HG03565 (cell line): ENCODE measurements around the gene ABCB11.
A peak's percentile ranks its signal among the peaks of the same experiment; 100 is the strongest.
"Not testable (repeated sequence)": the region's sequence is repeated elsewhere in the genome, so short reads cannot be mapped to it uniquely, and the experiment has no call there.

Experiments used
- ATAC-seq: cut with Tn5 transposase; IDR thresholded peaks from one replicate; pipeline ENCODE4 v1.9.1; 2021; ENCODE audit warnings: mild to moderate bottlenecking, moderate library complexity; ENCODE audit not compliant: unreplicated experiment

ABCB11 gene

GRCh38 chr2:169046440-169047151 is 15.5 kb upstream of the ABCB11 start:
- ATAC-seq: no peak

- no peak for ATAC-seq
These were observed 11.7 kb upstream of the ABCB11 start for GRCh38 chr2:169042856-169043255.

GRCh38 chr2:169041594-169041993 is 10.5 kb upstream of the ABCB11 start:
- no peak for ATAC-seq

GRCh38 chr2:169039702-169040101 is 8.6 kb upstream of the ABCB11 start:
- no peak for ATAC-seq

- peak; percentile 63 for ATAC-seq
These were observed 7.2 kb upstream of the ABCB11 start for GRCh38 chr2:169038338-169038757.

GRCh38 chr2:169036736-169037440 is 5.8 kb upstream of the ABCB11 start:
- peak; percentile 44 for ATAC-seq

- no peak for ATAC-seq
These were observed 4.8 kb upstream of the ABCB11 start for GRCh38 chr2:169035887-169036286.

- no peak for ATAC-seq
These were observed 3.9 kb upstream of the ABCB11 start for GRCh38 chr2:169034984-169035544.

- ATAC-seq: no peak
These were observed 3.1 kb upstream of the ABCB11 start for GRCh38 chr2:169034256-169034655.

GRCh38 chr2:169029341-169029740 is 1.8 kb downstream of the ABCB11 start:
- ATAC-seq: no peak

- no peak for ATAC-seq
These were observed 3.9 kb downstream of the ABCB11 start for GRCh38 chr2:169027234-169027633.

- no peak for ATAC-seq
These were observed 5.1 kb downstream of the ABCB11 start for GRCh38 chr2:169026056-169026455.

GRCh38 chr2:169023161-169023560 is 8.0 kb downstream of the ABCB11 start:
- ATAC-seq: no peak

- no peak for ATAC-seq
These were observed 12.7 kb downstream of the ABCB11 start for GRCh38 chr2:169018390-169018789.

GRCh38 chr2:169015943-169016342 is 15.2 kb downstream of the ABCB11 start:
- no peak for ATAC-seq

GRCh38 chr2:169014780-169015179 is 16.3 kb downstream of the ABCB11 start:
- no peak for ATAC-seq

- ATAC-seq: no peak
These were observed 17.5 kb downstream of the ABCB11 start for GRCh38 chr2:169013628-169014026.

- ATAC-seq: no peak
These were observed 18.1 kb downstream of the ABCB11 start for GRCh38 chr2:169012812-169013627.

GRCh38 chr2:169012191-169012792 is 18.8 kb downstream of the ABCB11 start:
- not testable (repeated sequence) for ATAC-seq

GRCh38 chr2:169011698-169012097 is 19.4 kb downstream of the ABCB11 start:
- no peak for ATAC-seq
